ENCODE measurements around the gene TNS1. TPM values are rescaled to one million over a fixed set of nuclear protein-coding genes. Genes with fewer than 3 reads are reported as not detected.

Gene TNS1
- total RNA-seq, 1 experiment from 2014 or later = 3.4 TPM

DNA sequence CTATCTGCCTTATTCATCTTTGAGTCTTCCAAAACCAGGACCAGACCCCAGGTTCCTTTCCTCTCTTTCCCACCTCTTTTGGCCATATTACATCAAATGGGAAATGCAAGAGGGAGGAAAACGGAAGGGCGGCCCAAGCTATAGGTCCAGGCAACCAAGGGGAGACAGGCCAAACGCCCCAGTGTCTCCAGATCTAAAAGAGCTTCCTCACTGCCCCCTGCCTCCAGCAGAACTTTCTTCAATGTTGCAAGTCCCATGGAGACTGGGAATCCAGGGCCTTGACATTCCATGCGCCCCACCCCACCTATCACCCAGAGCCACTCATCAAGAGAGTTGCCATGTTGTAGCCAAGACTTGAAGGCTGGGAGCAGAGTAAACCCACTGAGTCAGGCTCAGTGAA lies 15.4 kb downstream of the TNS1 start:
- H3K27me3 Mint-ChIP-seq (ENCODE audit: low read depth) = peaks cover 7% of the 10 kb centered on the region
- H4K20me1 ChIP-seq (ENCODE audit: control insufficient read depth, insufficient read depth, insufficient read length) = no peaks in the 10 kb centered on the region

More for the DNA sequence above, 15.4 kb downstream of the TNS1 start:
- Histone ChIP-seq H3K9ac (ENCODE audit: extremely low read depth, insufficient read length, low read length) (no peak overlapping the region), H3K18ac (ENCODE audit: insufficient read length, low read depth, low read length) (no peak overlapping the region), H2AK5ac (ENCODE audit: insufficient read length, low read length) (no peak overlapping the region), H2BK15ac (ENCODE audit: low read depth, low read length) (no peak overlapping the region), H3K23ac (ENCODE audit: insufficient read length, low read depth, low read length) (no peak overlapping the region), H3K4me1 (ENCODE audit: insufficient read depth, low read length) (no peaks in the 10 kb centered on the region), H3K23me2 (ENCODE audit: insufficient read length, low read depth, low read length, poor library complexity, severe bottlenecking) (no peaks in the 10 kb centered on the region), H2BK20ac (ENCODE audit: low read depth, low read length, poor library complexity, severe bottlenecking) (no peak overlapping the region), H3K27me3 (ENCODE audit: insufficient read depth, low read length) (no peaks in the 10 kb centered on the region), H3K56ac (ENCODE audit: insufficient read length, low read depth, low read length) (no peak overlapping the region), H2BK12ac (ENCODE audit: insufficient read length, low read depth, low read length) (no peak overlapping the region), H4K91ac (ENCODE audit: insufficient read length, low read depth, low read length) (no peak overlapping the region), H4K8ac (replicated peaks; ENCODE audit: insufficient read length, low read depth, low read length) (no peak overlapping the region), H2BK5ac (ENCODE audit: insufficient read length, low read length) (no peak overlapping the region), H3K79me1 (ENCODE audit: insufficient read depth, low read depth, low read length, poor library complexity, severe bottlenecking) (no peaks in the 10 kb centered on the region), H3T11ph (ENCODE audit: low read length) (no peak overlapping the region), H3K4ac (ENCODE audit: low read depth, low read length) (no peak overlapping the region), H3K79me2 (ENCODE audit: insufficient read depth, low read length) (no peaks in the 10 kb centered on the region), H2AFZ (ENCODE audit: low read length) (no peak overlapping the region), H3K14ac (ENCODE audit: insufficient read depth, low read length) (no peak overlapping the region), H3K27ac (ENCODE audit: insufficient read length, low read depth, low read length) (no peak overlapping the region), H3K4me2 (ENCODE audit: insufficient read depth, insufficient read length, low read length) (no peak overlapping the region), H3K9me3 (ENCODE audit: control insufficient read depth, low read depth, low read length) (no peaks in the 10 kb centered on the region), H4K5ac (ENCODE audit: insufficient read length, low read depth, low read length) (no peak overlapping the region), H2BK120ac (ENCODE audit: low read depth, low read length, poor library complexity, severe bottlenecking) (no peak overlapping the region)
- TF ChIP-seq, protein P1, sequence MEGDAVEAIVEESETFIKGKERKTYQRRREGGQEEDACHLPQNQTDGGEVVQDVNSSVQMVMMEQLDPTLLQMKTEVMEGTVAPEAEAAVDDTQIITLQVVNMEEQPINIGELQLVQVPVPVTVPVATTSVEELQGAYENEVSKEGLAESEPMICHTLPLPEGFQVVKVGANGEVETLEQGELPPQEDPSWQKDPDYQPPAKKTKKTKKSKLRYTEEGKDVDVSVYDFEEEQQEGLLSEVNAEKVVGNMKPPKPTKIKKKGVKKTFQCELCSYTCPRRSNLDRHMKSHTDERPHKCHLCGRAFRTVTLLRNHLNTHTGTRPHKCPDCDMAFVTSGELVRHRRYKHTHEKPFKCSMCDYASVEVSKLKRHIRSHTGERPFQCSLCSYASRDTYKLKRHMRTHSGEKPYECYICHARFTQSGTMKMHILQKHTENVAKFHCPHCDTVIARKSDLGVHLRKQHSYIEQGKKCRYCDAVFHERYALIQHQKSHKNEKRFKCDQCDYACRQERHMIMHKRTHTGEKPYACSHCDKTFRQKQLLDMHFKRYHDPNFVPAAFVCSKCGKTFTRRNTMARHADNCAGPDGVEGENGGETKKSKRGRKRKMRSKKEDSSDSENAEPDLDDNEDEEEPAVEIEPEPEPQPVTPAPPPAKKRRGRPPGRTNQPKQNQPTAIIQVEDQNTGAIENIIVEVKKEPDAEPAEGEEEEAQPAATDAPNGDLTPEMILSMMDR (conservative IDR thresholded peaks at IDR 0.05) = no peak
- no CpG with 5 or more reads among the region's 4 CpGs for WGBS (ENCODE audit: extremely low coverage, insufficient read length, low lambda C conversion rate)
- Mint-ChIP-seq H3K4me3 (no peak overlapping the region), H3K4me1 (peaks cover 10 to 14% of the 10 kb centered on the region in 2 experiments), H3K36me3 (ENCODE audit: insufficient read depth in 1 of 3, low read depth in 3 of 3) (peaks cover 0 to under 1% (median 0%) of the 10 kb centered on the region in 3 experiments; a peak in 2 of 7 replicates), H3K9me3 (no peaks in the 10 kb centered on the region), H3K27ac (no peak overlapping the region)
- DNase-seq = no peak
